Astrocyte of the spinal cord (primary cell): ENCODE results near the gene CCDC85A.

Experiments
- DNase-seq: peaks from one replicate; pipeline ENCODE4 v3.0.0; 2011; ENCODE audit warnings: low read depth, low spot score
- H3K4me3 ChIP-seq: 2 replicates; pipeline ENCODE4 v1.5.1; 2011; ENCODE audit warnings: low read depth, mild to moderate bottlenecking, low read length, moderate library complexity
- in situ Hi-C: cut with HindIII; loops from 2 replicates; pipeline ENCODE4 v1.10.0; 2017; ENCODE audit warnings: low sequenced_read_pairs
- TF ChIP-seq, protein P1 (sequence below): IDR thresholded peaks from 2 replicates; pipeline ENCODE4 v1.5.1; 2012; ENCODE audit warnings: low read depth, mild to moderate bottlenecking, low read length, inconsistent platforms

CCDC85A gene

GRCh38 chr2:56239437-56239836 is 55.6 kb downstream of the CCDC85A start:
- TF ChIP-seq, protein P1, sequence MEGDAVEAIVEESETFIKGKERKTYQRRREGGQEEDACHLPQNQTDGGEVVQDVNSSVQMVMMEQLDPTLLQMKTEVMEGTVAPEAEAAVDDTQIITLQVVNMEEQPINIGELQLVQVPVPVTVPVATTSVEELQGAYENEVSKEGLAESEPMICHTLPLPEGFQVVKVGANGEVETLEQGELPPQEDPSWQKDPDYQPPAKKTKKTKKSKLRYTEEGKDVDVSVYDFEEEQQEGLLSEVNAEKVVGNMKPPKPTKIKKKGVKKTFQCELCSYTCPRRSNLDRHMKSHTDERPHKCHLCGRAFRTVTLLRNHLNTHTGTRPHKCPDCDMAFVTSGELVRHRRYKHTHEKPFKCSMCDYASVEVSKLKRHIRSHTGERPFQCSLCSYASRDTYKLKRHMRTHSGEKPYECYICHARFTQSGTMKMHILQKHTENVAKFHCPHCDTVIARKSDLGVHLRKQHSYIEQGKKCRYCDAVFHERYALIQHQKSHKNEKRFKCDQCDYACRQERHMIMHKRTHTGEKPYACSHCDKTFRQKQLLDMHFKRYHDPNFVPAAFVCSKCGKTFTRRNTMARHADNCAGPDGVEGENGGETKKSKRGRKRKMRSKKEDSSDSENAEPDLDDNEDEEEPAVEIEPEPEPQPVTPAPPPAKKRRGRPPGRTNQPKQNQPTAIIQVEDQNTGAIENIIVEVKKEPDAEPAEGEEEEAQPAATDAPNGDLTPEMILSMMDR = no peak
- in situ Hi-C loops = no loop called here
- peak; percentile 0 for DNase-seq
- H3K4me3 ChIP-seq = no peak overlapping the region

GRCh38 chr2:56240210-56240609 is 56.4 kb downstream of the CCDC85A start:
- in situ Hi-C loops = no loop called here
- no peak overlapping the region for H3K4me3 ChIP-seq
- DNase-seq = no peak
- TF ChIP-seq, protein P1 = no peak

- no peak overlapping the region for H3K4me3 ChIP-seq
- TF ChIP-seq, protein P1 = no peak
- DNase-seq = no peak
These were observed 60.7 kb downstream of the CCDC85A start for GRCh38 chr2:56244506-56244905.

GRCh38 chr2:56244911-56245530 is 61.2 kb downstream of the CCDC85A start:
- TF ChIP-seq, protein P1 = no peak
- in situ Hi-C loops = no loop called here
- no peak overlapping the region for H3K4me3 ChIP-seq
- peak; percentile 13 for DNase-seq

More at GRCh38 chr2:56244506-56244905, 60.7 kb downstream of the CCDC85A start:
- in situ Hi-C loops = no loop called here

GRCh38 chr2:56248965-56249742 is 65.4 kb downstream of the CCDC85A start:
- no peak for DNase-seq
- TF ChIP-seq, protein P1 = no peak
- H3K4me3 ChIP-seq = no peak overlapping the region
- in situ Hi-C loops = no loop called here

- no peak overlapping the region for H3K4me3 ChIP-seq
- no peak for DNase-seq
- TF ChIP-seq, protein P1 = no peak
- in situ Hi-C loops = no loop called here
These were observed 66.5 kb downstream of the CCDC85A start for GRCh38 chr2:56250153-56250729.
